CD4-positive, alpha-beta T cell treated with Interferon gamma for 1 hour (primary cell): ENCODE results near the gene AFAP1L2.

Experiments used
- DNase-seq: peaks from one replicate; pipeline ENCODE4 v3.0.0-alpha.2; 2020

AFAP1L2 gene

GRCh38 chr10:114404171-114405010 is at the start of gene AFAP1L2:
Gene AFAP1L2 (minus strand): TSS chr10:114404502. CDS start chr10:114404455, 47 bp downstream.
- no peak for DNase-seq

GRCh38 chr10:114453576-114453975 is 49.3 kb upstream of the AFAP1L2 start:
- no peak for DNase-seq

GRCh38 chr10:114448897-114449296 is 44.6 kb upstream of the AFAP1L2 start:
- no peak for DNase-seq

GRCh38 chr10:114445332-114445731 is 41.0 kb upstream of the AFAP1L2 start:
- DNase-seq, result no peak

- DNase-seq, result no peak
These were observed 40.5 kb upstream of the AFAP1L2 start for GRCh38 chr10:114444819-114445218.

GRCh38 chr10:114442091-114442630 is 37.9 kb upstream of the AFAP1L2 start:
- no peak for DNase-seq

GRCh38 chr10:114441107-114441506 is 36.8 kb upstream of the AFAP1L2 start:
- DNase-seq, result no peak

GRCh38 chr10:114437473-114438292 is 33.4 kb upstream of the AFAP1L2 start:
- DNase-seq, result no peak

GRCh38 chr10:114436941-114437340 is 32.6 kb upstream of the AFAP1L2 start:
- no peak for DNase-seq

- no peak for DNase-seq
These were observed 28.3 kb upstream of the AFAP1L2 start for GRCh38 chr10:114432566-114433093.

- no peak for DNase-seq
These were observed 27.3 kb upstream of the AFAP1L2 start for GRCh38 chr10:114431414-114432135.

GRCh38 chr10:114430688-114431413 is 26.5 kb upstream of the AFAP1L2 start:
- no peak for DNase-seq

- DNase-seq, result no peak
These were observed 25.5 kb upstream of the AFAP1L2 start for GRCh38 chr10:114429581-114430335.

GRCh38 chr10:114427124-114427852 is 23.0 kb upstream of the AFAP1L2 start:
- DNase-seq, result no peak

GRCh38 chr10:114426476-114426875 is 22.2 kb upstream of the AFAP1L2 start:
- no peak for DNase-seq

- no peak for DNase-seq
These were observed 16.6 kb upstream of the AFAP1L2 start for GRCh38 chr10:114420811-114421485.

- DNase-seq, result no peak
These were observed 13.8 kb upstream of the AFAP1L2 start for GRCh38 chr10:114418109-114418508.

GRCh38 chr10:114412907-114413797 is 8.8 kb upstream of the AFAP1L2 start:
- DNase-seq, result no peak

- no peak for DNase-seq
These were observed 4.7 kb upstream of the AFAP1L2 start for GRCh38 chr10:114408968-114409444.
